GM21360 (cell line): ENCODE measurements around the gene PAFAH1B2.
"Not testable (repeated sequence)": the region's sequence is repeated elsewhere in the genome, so short reads cannot be mapped to it uniquely, and the experiment has no call there.

Source experiments
- ATAC-seq: cut with Tn5 transposase; IDR thresholded peaks from one replicate; pipeline ENCODE4 v1.9.1; 2021; ENCODE audit warnings: mild to moderate bottlenecking, moderate library complexity; ENCODE audit not compliant: unreplicated experiment

The PAFAH1B2 gene

GRCh38 chr11:117126223-117126965 lies 17.7 kb upstream of the PAFAH1B2 start:
- ATAC-seq, result no peak

- ATAC-seq, result no peak
These were observed 16.8 kb upstream of the PAFAH1B2 start for GRCh38 chr11:117127171-117127901.

- no peak for ATAC-seq
These were observed 15.8 kb upstream of the PAFAH1B2 start for GRCh38 chr11:117128289-117128688.

- ATAC-seq, result not testable (repeated sequence)
These were observed 13.7 kb upstream of the PAFAH1B2 start for GRCh38 chr11:117130396-117130795.

- no peak for ATAC-seq
These were observed 13.2 kb upstream of the PAFAH1B2 start for GRCh38 chr11:117130879-117131278.

- no peak for ATAC-seq
These were observed 9.7 kb upstream of the PAFAH1B2 start for GRCh38 chr11:117134431-117134830.

GRCh38 chr11:117134979-117135378 lies 9.1 kb upstream of the PAFAH1B2 start:
- not testable (repeated sequence) for ATAC-seq

GRCh38 chr11:117137223-117138086 lies 6.6 kb upstream of the PAFAH1B2 start:
- ATAC-seq, result not testable (repeated sequence)

- no peak for ATAC-seq
These were observed 697 bp upstream of the PAFAH1B2 start for GRCh38 chr11:117143390-117143789.

GRCh38 chr11:117144477-117145392 lies 648 bp downstream of the PAFAH1B2 start:
- ATAC-seq, result peak; percentile 44

- ATAC-seq, result no peak
These were observed 1.3 kb downstream of the PAFAH1B2 start for GRCh38 chr11:117145393-117145761.

GRCh38 chr11:117146521-117146920 lies 2.4 kb downstream of the PAFAH1B2 start:
- ATAC-seq, result no peak

- ATAC-seq, result no peak
These were observed 8.0 kb downstream of the PAFAH1B2 start for GRCh38 chr11:117152066-117152465.

- no peak for ATAC-seq
These were observed 10.4 kb downstream of the PAFAH1B2 start for GRCh38 chr11:117154468-117154867.

- no peak for ATAC-seq
These were observed 13.4 kb downstream of the PAFAH1B2 start for GRCh38 chr11:117157507-117157906.

GRCh38 chr11:117159892-117160291 lies 15.8 kb downstream of the PAFAH1B2 start:
- no peak for ATAC-seq

GRCh38 chr11:117160826-117161225 lies 16.7 kb downstream of the PAFAH1B2 start:
- ATAC-seq, result no peak

GRCh38 chr11:117166491-117166890 lies 22.4 kb downstream of the PAFAH1B2 start:
- no peak for ATAC-seq

GRCh38 chr11:117169736-117170135 lies 25.6 kb downstream of the PAFAH1B2 start:
- ATAC-seq, result no peak

GRCh38 chr11:117170210-117170609 lies 26.1 kb downstream of the PAFAH1B2 start:
- ATAC-seq, result no peak
